Epithelial cell of proximal tubule (primary cell): ENCODE results near the gene CPLX3. TPM values are rescaled to one million over a fixed set of nuclear protein-coding genes. Genes with fewer than 3 reads are reported as not detected.

Source experiments
- DNase-seq: peaks from one replicate; pipeline ENCODE4 v3.0.0-alpha.2; 2011; ENCODE audit warnings: low read depth
- H3K4me3 ChIP-seq: 2 replicates; pipeline ENCODE4 v1.5.1; 2011; ENCODE audit warnings: low read depth, mild to moderate bottlenecking, low read length
- CTCF ChIP-seq: conservative IDR thresholded peaks from 2 replicates; pipeline ENCODE4 v1.5.1; 2012; ENCODE audit warnings: low read depth, mild to moderate bottlenecking, low read length
- total RNA-seq: library from RNA; depleted of rRNA; stranded (reverse); fragments of >200 nt; gene quantifications from 2 replicates; pipeline ENCODE4 v1.2.3, GENCODE V29; 2015

The CPLX3 gene
- total RNA-seq, 1 donor from 2014 or later = not detected

DNA sequence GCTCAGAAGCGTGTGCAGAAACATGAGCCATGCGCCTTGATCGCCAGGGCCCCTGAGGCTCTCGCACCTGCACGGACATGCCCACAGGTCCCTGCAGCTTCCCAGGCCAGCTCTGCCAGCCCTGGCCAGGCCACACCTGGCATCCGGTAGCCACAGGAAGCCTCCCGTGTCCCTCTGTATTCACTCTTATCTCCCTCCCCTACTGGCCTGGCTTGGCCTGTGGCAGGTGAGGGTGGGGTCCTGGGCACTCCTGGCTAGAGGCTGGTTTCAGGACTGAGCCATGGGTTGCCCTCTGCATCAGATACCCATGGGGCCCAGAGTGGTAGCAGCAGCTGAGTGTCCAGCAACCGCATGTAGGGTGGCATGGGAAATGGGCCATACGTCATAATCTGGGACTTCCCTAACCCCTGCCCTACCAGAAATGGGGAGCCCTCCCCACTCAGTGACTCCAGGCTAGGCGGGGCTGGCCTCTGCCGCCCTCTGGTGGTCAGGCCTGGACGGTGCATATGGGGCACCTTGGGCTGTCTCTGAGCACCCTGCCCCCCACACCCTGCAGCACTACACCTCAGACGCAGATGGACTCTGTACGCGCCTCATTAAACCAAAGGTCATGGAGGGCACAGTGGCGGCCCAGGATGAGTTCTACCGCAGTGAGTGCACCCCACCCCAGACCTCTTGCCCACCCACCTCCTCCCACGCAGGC lies 26.4 kb upstream of the CPLX3 start:
- H3K4me3 ChIP-seq = no peak overlapping the region
- TF ChIP-seq CTCF = peak; percentile 95
- DNase-seq = no peak

- TF ChIP-seq CTCF = no peak
- no peak for DNase-seq
- no peak overlapping the region for H3K4me3 ChIP-seq
Observed at GRCh38 chr15:74800559-74801094, 25.8 kb upstream of the CPLX3 start.

DNA sequence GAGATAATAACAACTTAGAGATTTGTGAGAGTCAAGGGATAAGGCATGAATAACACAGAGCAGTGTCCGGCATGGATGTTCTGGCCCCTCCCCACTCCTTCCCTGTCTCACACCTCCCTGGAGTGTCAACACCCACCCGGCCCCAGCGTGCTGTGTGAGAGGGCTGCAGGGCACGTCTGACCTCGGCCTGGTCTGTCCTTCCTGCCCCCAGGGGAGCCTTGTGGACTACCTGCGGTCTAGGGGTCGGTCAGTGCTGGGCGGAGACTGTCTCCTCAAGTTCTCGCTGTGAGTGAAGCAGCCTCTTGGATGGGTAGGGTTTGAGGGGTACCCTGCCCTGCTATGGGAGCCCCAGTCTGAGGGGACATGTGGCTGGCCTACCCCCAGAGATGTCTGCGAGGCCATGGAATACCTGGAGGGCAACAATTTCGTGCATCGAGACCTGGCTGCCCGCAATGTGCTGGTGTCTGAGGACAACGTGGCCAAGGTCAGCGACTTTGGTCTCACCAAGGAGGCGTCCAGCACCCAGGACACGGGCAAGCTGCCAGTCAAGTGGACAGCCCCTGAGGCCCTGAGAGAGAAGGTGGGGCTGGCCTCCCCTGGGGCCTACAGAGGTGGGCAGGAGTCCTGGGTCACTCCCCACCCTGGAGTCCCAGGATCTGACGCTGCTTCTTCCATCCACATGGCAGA lies 25.0 kb upstream of the CPLX3 start:
- H3K4me3 ChIP-seq = no peak overlapping the region
- DNase-seq = no peak
- no peak for TF ChIP-seq CTCF

GRCh38 chr15:74802290-74802689 lies 24.1 kb upstream of the CPLX3 start:
- DNase-seq = no peak
- TF ChIP-seq CTCF = no peak
- H3K4me3 ChIP-seq = no peak overlapping the region

GRCh38 chr15:74802862-74803447 lies 23.5 kb upstream of the CPLX3 start:
- no peak overlapping the region for H3K4me3 ChIP-seq
- DNase-seq = no peak
- TF ChIP-seq CTCF = no peak

DNA sequence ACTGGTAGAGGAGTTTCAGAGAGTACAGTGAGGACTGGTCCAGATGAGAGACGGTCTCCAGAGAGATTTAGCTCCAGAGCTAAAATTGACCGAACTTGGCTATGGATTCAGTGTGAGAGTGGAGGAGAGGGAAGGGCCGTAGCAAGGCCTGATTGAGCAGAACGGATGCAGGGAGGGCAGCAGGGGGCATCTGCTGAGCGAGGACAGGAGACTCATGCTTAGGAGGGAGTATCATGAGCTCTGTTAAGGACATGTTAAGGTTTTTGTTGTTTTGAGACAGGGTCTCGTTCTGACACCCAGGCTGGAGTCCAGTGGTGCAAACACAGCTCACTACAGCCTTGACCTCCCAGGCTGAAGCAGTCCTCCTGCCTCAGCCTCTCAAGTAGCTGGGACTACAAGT lies 21.5 kb upstream of the CPLX3 start:
- no peak for DNase-seq
- no peak overlapping the region for H3K4me3 ChIP-seq
- no peak for TF ChIP-seq CTCF
